Common myeloid progenitor, CD34-positive (primary cell): ENCODE data around the gene RRP15.

ENCODE experiments used
- CTCF ChIA-PET: fragments of 350-600 bp; sonication (Branson Sonifier 250); formaldehyde crosslinking; loops from one replicate; lab custom pipeline; 2021; ENCODE audit warnings: antibody characterized with exemption; lab: Charles Lee
- POLR2A ChIA-PET: fragments of 350-600 bp; sonication (Branson Sonifier 250); formaldehyde crosslinking; loops from one replicate; lab custom pipeline; 2021; ENCODE audit warnings: antibody characterized with exemption; lab: Charles Lee
- DNase-seq, 3 donors: peaks; one replicate each; pipeline versions ENCODE4 v3.0.0 to v3.0.0-alpha.2; 2013
- H3K27ac ChIP-seq, 2 experiments: 1 replicate in 1 of 2; 2 replicates in 1 of 2; pipeline ENCODE4 v1.7.0; 2013; ENCODE audit warnings: inconsistent platforms in 2 of 2, low read length in 2 of 2, mild to moderate bottlenecking in 2 of 2, low read depth in 1 of 2, moderate library complexity in 1 of 2; ENCODE audit not compliant: severe bottlenecking in 2 of 2, insufficient read depth in 1 of 2, poor library complexity in 1 of 2
- H3K27me3 ChIP-seq, 5 experiments: replicated peaks in 2 of 5; 1 replicate in 3 of 5; 2 replicates in 2 of 5; pipeline versions ENCODE4 v1.6.1 to v1.7.0; 2013; ENCODE audit warnings: low read length in 4 of 5, mild to moderate bottlenecking in 2 of 5, moderate library complexity in 2 of 5, inconsistent platforms in 1 of 5; ENCODE audit not compliant: insufficient read depth in 5 of 5, control insufficient read depth in 4 of 5
- H3K36me3 ChIP-seq, 4 experiments: 1 replicate in 2 of 4; 2 replicates in 2 of 4; pipeline versions ENCODE4 v1.6.1 to v1.7.0; 2013; ENCODE audit warnings: low read length in 3 of 4, control low read depth in 1 of 4, mild to moderate bottlenecking in 1 of 4; ENCODE audit not compliant: control insufficient read depth in 4 of 4, insufficient read depth in 4 of 4
- H3K4me1 ChIP-seq, 4 experiments: 1 replicate in 3 of 4; 2 replicates in 1 of 4; pipeline versions ENCODE4 v1.6.1 to v1.7.1; 2013; ENCODE audit warnings: low read length in 3 of 4, mild to moderate bottlenecking in 3 of 4, control low read depth in 1 of 4, inconsistent platforms in 1 of 4, moderate library complexity in 1 of 4; ENCODE audit not compliant: control insufficient read depth in 4 of 4, insufficient read depth in 4 of 4; ENCODE audit errors: control extremely low read depth in 1 of 4
- H3K4me3 ChIP-seq, 7 experiments: 1 replicate in 4 of 7; 2 replicates in 3 of 7; pipeline versions ENCODE4 v1.5.1 to v1.7.0; 2013; ENCODE audit warnings: mild to moderate bottlenecking in 7 of 7, low read length in 6 of 7, moderate library complexity in 6 of 7, inconsistent platforms in 2 of 7, low read depth in 2 of 7, control low read depth in 1 of 7; ENCODE audit not compliant: insufficient read depth in 4 of 7, control insufficient read depth in 1 of 7; ENCODE audit errors: extremely low read depth in 1 of 7
- H3K9me3 ChIP-seq, 5 experiments: 1 replicate in 4 of 5; 2 replicates in 1 of 5; pipeline versions ENCODE4 v1.6.1 to v1.7.1; 2013; ENCODE audit warnings: low read length in 4 of 5, mild to moderate bottlenecking in 2 of 5, inconsistent platforms in 1 of 5, low read depth in 1 of 5, moderate library complexity in 1 of 5; ENCODE audit not compliant: control insufficient read depth in 4 of 5, insufficient read depth in 2 of 5; ENCODE audit errors: control extremely low read depth in 1 of 5
- WGBS: methylation state at CpG from one replicate; pipeline ENCODE4 v1.1.5; 2013; ENCODE audit not compliant: insufficient coverage; 5-methylcytosine and 5-hydroxymethylcytosine counted together

Gene RRP15

DNA sequence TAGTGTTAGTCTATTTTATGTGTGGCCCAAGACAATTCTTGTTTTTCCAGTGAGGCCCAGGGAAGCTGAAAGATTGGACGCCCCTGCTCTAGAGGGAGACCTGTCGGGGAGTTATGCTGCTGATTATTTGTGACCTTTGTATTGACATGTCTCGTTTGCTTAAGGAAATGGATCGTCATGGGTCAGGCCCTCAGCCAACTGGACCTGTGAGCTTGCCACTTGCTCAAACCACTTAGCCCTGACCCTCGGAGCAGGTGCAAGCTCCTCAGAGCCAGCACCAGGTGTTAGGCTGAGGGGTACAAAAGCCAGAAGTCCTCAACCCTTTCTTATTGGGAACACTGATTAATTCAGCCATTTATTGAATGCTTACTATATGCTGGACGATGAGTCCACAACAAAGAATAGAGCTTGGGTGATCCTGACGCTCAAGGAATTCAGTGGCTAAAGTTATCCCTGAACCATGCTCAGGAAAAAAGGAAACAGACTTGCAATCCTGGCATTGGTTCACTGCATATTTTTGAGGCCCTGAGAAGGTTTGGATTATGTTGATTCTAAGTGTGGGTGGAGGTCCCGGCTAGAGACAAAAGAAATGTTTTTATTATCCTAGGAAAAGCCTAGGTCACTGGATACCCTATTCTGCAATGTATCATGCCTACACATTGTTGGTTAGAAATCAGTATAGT, 79.1 kb downstream of the RRP15 start:
- Histone ChIP-seq H3K36me3 (no peaks in the 10 kb centered on the region), H3K9me3 (no peaks in the 10 kb centered on the region), H3K4me3 (no peak overlapping the region), H3K27me3 (no peaks in the 10 kb centered on the region), H3K27ac (no peak overlapping the region), H3K4me1 (no peaks in the 10 kb centered on the region)
- DNase-seq: no peak
- 97% methylated on average over 7 of the region's 8 CpGs for WGBS
- ChIA-PET POLR2A (no interaction called here), CTCF (interaction anchor here (0.7 to 1.8 kb wide), 2 partner anchors 25 to 154 kb away, joined by 3 to 6 read pairs; no protein-coding TSS in a partner anchor)

DNA sequence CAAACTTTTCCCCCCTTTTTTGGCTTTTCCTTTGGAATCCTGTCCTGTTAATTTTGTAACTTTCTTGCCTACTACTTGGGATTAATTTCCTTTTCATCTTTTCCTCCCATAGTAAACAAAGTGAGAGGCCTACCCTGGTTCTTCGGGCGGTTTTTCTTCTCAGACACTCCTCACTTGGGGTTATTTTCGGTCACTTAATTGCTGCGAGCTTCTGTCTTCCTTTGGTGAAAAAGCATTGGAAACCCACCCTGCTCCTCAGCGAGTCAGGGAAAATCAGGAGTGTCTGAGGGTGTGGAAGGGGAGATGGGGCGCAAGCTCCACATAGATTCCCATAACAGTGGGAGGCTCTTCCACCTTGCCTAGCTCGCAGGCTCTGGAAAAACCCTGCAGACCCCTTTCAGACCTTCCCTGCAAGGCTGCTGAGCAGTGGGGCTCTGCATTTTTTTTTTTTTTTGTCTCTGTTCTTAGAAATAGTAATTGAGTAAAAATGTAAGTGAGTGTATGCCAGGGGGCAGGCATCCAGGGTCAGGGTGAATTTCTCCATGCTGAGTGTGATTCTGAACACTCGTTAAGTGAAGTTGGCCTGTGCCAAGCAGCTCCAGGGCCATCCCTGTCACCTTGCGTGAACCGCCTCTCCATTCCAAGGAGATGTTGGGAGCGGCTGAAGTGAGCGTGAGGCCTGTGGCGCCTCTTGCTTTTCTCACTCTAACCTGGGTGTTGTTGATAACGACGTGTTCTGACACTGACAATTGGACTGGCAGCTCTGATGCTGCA, 80.3 kb downstream of the RRP15 start:
- ChIA-PET CTCF (no interaction called here), POLR2A (no interaction called here)
- DNase-seq: no peak
- H3K4me1 ChIP-seq: no peaks in the 10 kb centered on the region
- no peak overlapping the region for H3K27ac ChIP-seq
- no peak overlapping the region for H3K4me3 ChIP-seq
- no peaks in the 10 kb centered on the region for H3K36me3 ChIP-seq
- no peaks in the 10 kb centered on the region for H3K9me3 ChIP-seq
- no peaks in the 10 kb centered on the region for H3K27me3 ChIP-seq
- WGBS: 95% methylated on average over 12 of the region's 15 CpGs

DNA sequence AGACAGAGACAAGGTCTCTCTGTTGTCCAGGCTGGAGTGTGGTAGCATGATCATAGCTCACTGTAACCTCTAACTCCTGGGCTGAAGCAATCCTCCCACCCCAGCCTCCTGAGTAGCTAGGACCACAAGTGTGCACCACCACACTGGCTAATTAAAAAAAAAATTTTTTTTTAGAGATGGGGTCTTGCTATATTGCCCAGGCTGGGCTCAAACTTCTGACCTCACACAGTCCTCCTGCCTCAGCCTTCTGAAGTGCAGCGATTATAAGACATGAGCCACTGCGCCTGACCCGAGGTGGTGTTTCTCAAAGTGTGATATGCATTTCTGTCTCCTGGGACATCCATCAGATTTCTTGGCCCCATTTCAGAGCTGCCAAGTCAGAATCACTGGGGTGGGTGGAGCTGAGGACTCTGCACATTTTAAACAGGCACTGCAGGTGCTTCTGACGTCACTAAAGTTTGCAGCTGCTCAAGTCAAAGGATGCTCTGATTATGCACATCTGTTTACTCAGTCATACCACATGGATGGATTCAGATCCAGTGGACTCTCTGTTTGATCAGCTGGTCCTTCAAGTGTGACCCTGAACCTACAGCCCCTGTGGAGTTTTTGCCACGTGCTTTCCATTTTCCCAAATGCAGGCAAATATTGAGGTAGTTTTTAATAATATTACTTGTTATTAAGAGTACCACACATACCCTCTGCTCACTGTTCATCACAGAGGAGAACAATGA, 81.4 kb downstream of the RRP15 start:
- Histone ChIP-seq H3K4me1 (no peaks in the 10 kb centered on the region), H3K27me3 (no peaks in the 10 kb centered on the region), H3K27ac (no peak overlapping the region), H3K9me3 (no peaks in the 10 kb centered on the region), H3K4me3 (no peak overlapping the region), H3K36me3 (no peaks in the 10 kb centered on the region)
- ChIA-PET CTCF (no interaction called here), POLR2A (interaction anchor here (0.5 kb wide), 1 partner anchor 364 kb away, joined by 3 read pairs; no protein-coding TSS in a partner anchor)
- no peak for DNase-seq
- 89% methylated on average over 4 of the region's 5 CpGs for WGBS

GRCh38 chr1:218367118-218367517, 82.0 kb downstream of the RRP15 start:
- no peak for DNase-seq
- no peak overlapping the region for H3K27ac ChIP-seq
- no peaks in the 10 kb centered on the region for H3K27me3 ChIP-seq
- ChIA-PET POLR2A (interaction anchor here (0.5 kb wide), 1 partner anchor 363 kb away, joined by 3 read pairs; no protein-coding TSS in a partner anchor), CTCF (no interaction called here)
- H3K36me3 ChIP-seq: no peaks in the 10 kb centered on the region
- H3K9me3 ChIP-seq: no peaks in the 10 kb centered on the region
- no peaks in the 10 kb centered on the region for H3K4me1 ChIP-seq
- H3K4me3 ChIP-seq: no peak overlapping the region
- WGBS: 96% methylated on average over 4 of the region's 4 CpGs

DNA sequence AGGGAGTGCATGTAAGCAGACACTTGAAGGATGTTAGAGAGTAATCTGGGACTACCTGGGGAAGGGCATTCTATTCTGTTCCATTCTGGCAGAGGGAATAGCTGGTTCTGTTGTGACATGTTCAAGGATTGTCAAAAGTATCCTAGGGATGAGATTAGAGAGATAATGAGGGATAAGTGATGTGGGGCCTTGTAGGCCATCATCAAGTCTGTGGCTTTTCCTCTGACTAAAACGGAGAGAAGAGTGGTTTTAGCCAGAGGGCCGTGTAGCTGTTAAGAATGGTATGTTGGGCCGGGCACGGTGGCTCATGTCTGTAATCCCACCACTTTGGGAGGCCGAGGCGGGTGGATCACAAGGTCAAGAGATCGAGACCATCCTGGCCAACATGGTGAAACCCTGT, 83.6 kb downstream of the RRP15 start:
- WGBS: 100% methylated on average over 2 of the region's 7 CpGs
- Histone ChIP-seq H3K4me1 (no peaks in the 10 kb centered on the region), H3K27ac (no peak overlapping the region), H3K9me3 (no peaks in the 10 kb centered on the region), H3K27me3 (peaks cover 0 to 3% (median 2%) of the 10 kb centered on the region in 5 experiments), H3K36me3 (no peaks in the 10 kb centered on the region), H3K4me3 (no peak overlapping the region)
- DNase-seq: no peak
- CTCF ChIA-PET: no interaction called here
- POLR2A ChIA-PET: no interaction called here

DNA sequence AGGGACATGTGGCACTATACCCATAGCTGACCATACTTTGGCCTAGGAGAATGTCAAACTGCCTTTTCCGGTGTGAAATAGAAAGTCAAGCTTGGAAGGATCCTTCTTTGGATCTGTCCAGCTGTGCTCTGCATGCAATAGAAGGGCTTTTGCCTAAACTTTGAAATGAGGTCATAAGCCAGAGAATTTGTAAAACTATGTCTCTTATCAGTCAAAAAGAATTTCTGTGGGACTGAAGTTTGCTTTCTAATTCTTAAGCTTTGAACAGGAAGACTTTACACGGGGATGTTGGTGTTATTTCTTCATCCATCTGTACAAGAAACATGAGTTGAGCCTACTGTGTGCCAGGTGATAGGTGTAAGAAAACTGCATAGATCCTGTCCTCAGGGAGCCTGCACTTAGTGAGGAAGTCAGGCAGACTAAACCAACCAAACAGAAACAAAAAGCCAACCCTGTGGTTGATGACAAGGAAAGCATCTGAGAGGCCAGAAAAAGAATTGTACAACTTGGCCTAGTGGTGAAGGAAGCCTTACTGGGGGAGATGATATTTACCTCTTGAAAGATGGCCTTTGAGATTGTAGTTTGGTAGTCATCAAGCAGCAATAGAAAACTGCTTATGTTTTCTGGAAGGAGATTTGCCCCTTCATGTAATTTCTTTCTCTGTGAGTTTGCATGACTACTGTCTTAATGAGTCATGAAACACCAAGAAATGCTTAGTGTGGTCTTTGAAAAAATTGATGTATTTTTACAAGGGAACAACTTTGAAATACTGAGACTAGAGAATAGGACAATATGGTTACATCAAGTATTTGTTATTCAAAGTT, 84.8 kb downstream of the RRP15 start:
- Histone ChIP-seq H3K36me3 (no peaks in the 10 kb centered on the region), H3K9me3 (no peaks in the 10 kb centered on the region), H3K4me1 (no peaks in the 10 kb centered on the region), H3K27me3 (peaks cover 0 to 8% (median 3%) of the 10 kb centered on the region in 5 experiments), H3K4me3 (no peak overlapping the region), H3K27ac (no peak overlapping the region)
- no peak for DNase-seq
- POLR2A ChIA-PET: no interaction called here
- 100% methylated on average over 2 of the region's 2 CpGs for WGBS
- CTCF ChIA-PET: no interaction called here
